Heart left ventricle (tissue), 13 donors: ENCODE measurements around the gene DPYSL3.

ENCODE experiments used
- CTCF ChIP-seq, 12 donors: fragments of 200-600 bp; sonication (generic) in 4 of 12; IDR thresholded peaks; one replicate each; pipeline versions ENCODE4 v1.5.0 to v1.8.0; 2018 to 2022; ENCODE audit warnings: antibody characterized with exemption in 12 of 12, mild to moderate bottlenecking in 5 of 12
- POLR2A ChIP-seq, 2 donors: fragments of 450-650 bp; IDR thresholded peaks; one replicate each; pipeline ENCODE4 v1.6.1; 2017; ENCODE audit warnings: antibody characterized with exemption in 2 of 2, mild to moderate bottlenecking in 2 of 2, moderate library complexity in 2 of 2
- donor health status: ischemic (EF 13 %, LVEDD 7.1; RV severe dilation, severe dysfunction).
- donor health status: DM: no; HTN: yes; CAD: no.
- donor health status: DM: no; HTN: no; CAD: no.
- donor health status: ischemic (EF 25% LVEDD 6.9; RV normal size, moderate dysfunction).
- donor health status: ischemic (EF 25% LVEDD 5.7; RV mildly dilated, moderate dysfunction).
- donor health status: ischemic (EF 35%, LVEDD 5.7; RV mildly dilated, moderate dysfunction).
- donor health status: nonischemic (EF 11% LVEDD 7.7; RV severe dilation, severe dysfunction).
- donor health status: DM: yes; HTN: yes; CAD: no.
- donor health status: PGD.
- donor health status: ischemic (EF 29% LVEDD 5.4; RV normal size, mild dysfunction).
- donor health status: nonischemic (EF 23%, LVEDD 6.1; RV moderate dilation, normal function).

- TF ChIP-seq CTCF (IDR thresholded peaks at IDR 0.05) (no peak), POLR2A (IDR thresholded peaks at IDR 0.05) (no peak)
Observed at GRCh38 chr5:147530530-147531389, 20.9 kb upstream of the DPYSL3 start.
